Body of pancreas (tissue), 4 donors: ENCODE data around the gene MAST4.

ENCODE experiments used
- POLR2A ChIP-seq, 3 donors: fragments of 450-650 bp; IDR thresholded peaks; one replicate each; pipeline ENCODE4 v1.6.1; 2016; ENCODE audit warnings: antibody characterized with exemption in 3 of 3, mild to moderate bottlenecking in 2 of 3
- TF ChIP-seq, protein P1 (sequence below), 7 experiments: fragments of 450-650 bp in 4 of 7; fragments of 200-600 bp in 3 of 7; sonication (generic) in 3 of 7; IDR thresholded peaks; one replicate each; pipeline ENCODE4 v1.5.1; 2016 to 2019; ENCODE audit warnings: antibody characterized with exemption in 7 of 7

DNA sequence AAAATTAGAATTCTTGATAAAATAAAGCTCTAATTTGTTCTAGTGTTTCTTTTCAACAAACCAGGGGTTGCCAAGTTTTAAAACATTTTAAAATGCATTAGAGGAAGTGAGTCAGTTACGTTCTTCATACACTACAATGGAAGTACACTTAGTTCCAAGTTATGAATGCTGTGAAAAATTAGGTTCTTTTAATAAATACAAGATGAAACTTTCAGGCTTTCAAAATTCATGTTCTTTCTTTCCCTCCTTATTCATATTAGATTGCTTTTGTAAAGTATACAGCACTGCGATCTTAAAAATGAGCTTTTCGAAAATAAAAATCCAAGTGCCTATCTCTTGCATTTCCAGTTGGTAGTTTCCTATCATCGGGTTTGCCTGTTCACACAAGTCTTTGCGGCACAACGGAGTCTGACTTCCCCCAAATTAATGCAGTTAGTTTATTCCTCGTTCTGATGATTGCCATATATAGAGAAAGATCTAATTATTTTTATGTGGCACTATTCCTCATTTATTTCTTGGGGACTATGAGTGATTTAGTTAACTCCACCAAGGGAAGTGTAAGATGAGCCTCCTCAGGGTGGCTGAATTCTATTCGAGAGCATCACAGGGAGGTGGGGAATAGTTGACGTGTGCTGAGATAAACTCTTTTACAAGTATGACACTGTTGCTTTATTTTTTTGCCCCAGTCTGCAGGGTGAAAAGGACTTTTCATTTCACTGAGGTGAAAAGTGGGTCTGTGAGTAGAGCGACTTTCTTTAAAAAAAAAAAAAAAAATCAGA, 362.2 kb downstream of the MAST4 start:
- TF ChIP-seq, protein P1, sequence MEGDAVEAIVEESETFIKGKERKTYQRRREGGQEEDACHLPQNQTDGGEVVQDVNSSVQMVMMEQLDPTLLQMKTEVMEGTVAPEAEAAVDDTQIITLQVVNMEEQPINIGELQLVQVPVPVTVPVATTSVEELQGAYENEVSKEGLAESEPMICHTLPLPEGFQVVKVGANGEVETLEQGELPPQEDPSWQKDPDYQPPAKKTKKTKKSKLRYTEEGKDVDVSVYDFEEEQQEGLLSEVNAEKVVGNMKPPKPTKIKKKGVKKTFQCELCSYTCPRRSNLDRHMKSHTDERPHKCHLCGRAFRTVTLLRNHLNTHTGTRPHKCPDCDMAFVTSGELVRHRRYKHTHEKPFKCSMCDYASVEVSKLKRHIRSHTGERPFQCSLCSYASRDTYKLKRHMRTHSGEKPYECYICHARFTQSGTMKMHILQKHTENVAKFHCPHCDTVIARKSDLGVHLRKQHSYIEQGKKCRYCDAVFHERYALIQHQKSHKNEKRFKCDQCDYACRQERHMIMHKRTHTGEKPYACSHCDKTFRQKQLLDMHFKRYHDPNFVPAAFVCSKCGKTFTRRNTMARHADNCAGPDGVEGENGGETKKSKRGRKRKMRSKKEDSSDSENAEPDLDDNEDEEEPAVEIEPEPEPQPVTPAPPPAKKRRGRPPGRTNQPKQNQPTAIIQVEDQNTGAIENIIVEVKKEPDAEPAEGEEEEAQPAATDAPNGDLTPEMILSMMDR (IDR thresholded peaks at IDR 0.05) = no peak
- TF ChIP-seq POLR2A (IDR thresholded peaks at IDR 0.05) = no peak
